ENCODE data around the gene ZNF280A.

DNA sequence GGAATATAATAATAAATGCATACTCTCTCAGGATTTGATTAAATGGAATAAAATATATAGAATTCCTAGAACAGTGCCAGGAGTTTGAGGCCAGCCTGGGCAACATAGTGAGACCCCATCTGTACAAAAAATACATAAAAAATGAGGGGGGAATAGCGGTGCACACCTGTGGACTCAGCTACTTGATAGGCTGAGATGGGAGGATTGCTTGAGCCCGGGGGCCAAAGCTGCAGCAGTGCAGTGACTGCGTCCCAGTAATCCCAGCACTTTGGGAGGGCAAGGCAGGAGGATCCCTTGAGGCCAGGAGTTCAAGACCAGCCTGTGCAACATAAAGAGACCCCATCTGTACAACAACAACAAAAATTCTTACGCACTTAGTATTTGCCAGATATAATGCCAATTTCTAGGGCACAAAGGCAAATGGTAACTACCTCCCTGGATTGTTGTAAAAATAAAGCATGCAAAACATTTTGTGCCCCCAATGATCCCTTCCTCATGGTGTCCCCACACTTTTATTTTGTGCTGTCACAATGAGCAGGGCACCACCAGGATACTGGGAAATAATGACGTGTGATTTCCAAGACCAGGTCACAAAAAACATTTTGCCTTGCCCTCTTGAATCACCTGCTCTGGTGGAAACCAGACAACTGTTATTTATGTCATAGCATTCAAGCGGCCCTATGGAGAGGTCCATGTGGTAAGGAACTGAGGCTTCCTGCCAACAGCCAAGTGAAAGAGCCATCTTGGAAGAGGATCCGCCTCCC lies 18.3 kb upstream of the ZNF280A start:
- no peak for TF ChIP-seq CREB1 (IDR thresholded peaks at IDR 0.05)
- TF ChIP-seq EZH2 (IDR thresholded peaks at IDR 0.05; ENCODE audit: low read depth, low read length, severe bottlenecking), result no peak
- TF ChIP-seq SP2 (IDR thresholded peaks at IDR 0.05; ENCODE audit: low read length), result no peak
- TF ChIP-seq, protein P1, sequence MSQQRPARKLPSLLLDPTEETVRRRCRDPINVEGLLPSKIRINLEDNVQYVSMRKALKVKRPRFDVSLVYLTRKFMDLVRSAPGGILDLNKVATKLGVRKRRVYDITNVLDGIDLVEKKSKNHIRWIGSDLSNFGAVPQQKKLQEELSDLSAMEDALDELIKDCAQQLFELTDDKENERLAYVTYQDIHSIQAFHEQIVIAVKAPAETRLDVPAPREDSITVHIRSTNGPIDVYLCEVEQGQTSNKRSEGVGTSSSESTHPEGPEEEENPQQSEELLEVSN (IDR thresholded peaks at IDR 0.05), result no peak
- TF ChIP-seq, protein P2, sequence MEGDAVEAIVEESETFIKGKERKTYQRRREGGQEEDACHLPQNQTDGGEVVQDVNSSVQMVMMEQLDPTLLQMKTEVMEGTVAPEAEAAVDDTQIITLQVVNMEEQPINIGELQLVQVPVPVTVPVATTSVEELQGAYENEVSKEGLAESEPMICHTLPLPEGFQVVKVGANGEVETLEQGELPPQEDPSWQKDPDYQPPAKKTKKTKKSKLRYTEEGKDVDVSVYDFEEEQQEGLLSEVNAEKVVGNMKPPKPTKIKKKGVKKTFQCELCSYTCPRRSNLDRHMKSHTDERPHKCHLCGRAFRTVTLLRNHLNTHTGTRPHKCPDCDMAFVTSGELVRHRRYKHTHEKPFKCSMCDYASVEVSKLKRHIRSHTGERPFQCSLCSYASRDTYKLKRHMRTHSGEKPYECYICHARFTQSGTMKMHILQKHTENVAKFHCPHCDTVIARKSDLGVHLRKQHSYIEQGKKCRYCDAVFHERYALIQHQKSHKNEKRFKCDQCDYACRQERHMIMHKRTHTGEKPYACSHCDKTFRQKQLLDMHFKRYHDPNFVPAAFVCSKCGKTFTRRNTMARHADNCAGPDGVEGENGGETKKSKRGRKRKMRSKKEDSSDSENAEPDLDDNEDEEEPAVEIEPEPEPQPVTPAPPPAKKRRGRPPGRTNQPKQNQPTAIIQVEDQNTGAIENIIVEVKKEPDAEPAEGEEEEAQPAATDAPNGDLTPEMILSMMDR (IDR thresholded peaks at IDR 0.05; ENCODE audit: control extremely low read depth in 1 of 3, insufficient read depth in 1 of 3, low read depth in 1 of 3, low read length in 3 of 3), result no peak
- no peak for TF ChIP-seq GABPA (IDR thresholded peaks at IDR 0.05; ENCODE audit: borderline replicate concordance, insufficient read depth, low read length)
- no peak for TF ChIP-seq POLR2AphosphoS5 (IDR thresholded peaks at IDR 0.05; ENCODE audit: low read depth, low read length)
- no peak for TF ChIP-seq SUZ12 (IDR thresholded peaks at IDR 0.05; ENCODE audit: low read length)
- TF ChIP-seq POLR2A (IDR thresholded peaks at IDR 0.05; ENCODE audit: control extremely low read depth in 1 of 2, low read depth in 2 of 2, low read length in 2 of 2), result no peak
- no peak for TF ChIP-seq GTF2F1 (IDR thresholded peaks at IDR 0.05; ENCODE audit: borderline replicate concordance, low read depth, low read length)
- TF ChIP-seq JUND (IDR thresholded peaks at IDR 0.05; ENCODE audit: low read length), result no peak
- TF ChIP-seq ZNF274 (IDR thresholded peaks at IDR 0.05; ENCODE audit: borderline replicate concordance, extremely low read depth, low read length), result no peak

All from H1 (cell line).